Measurements from ENCODE around the gene WDR12. TPM values are rescaled to one million over a fixed set of nuclear protein-coding genes. Genes with fewer than 3 reads are reported as not detected.
"Not testable (repeated sequence)": the region's sequence is repeated elsewhere in the genome, so short reads cannot be mapped to it uniquely, and the experiment has no call there.

WDR12 gene
- total RNA-seq, 2 experiments from 2014 or later, result 38.4 to 91.4 TPM

DNA sequence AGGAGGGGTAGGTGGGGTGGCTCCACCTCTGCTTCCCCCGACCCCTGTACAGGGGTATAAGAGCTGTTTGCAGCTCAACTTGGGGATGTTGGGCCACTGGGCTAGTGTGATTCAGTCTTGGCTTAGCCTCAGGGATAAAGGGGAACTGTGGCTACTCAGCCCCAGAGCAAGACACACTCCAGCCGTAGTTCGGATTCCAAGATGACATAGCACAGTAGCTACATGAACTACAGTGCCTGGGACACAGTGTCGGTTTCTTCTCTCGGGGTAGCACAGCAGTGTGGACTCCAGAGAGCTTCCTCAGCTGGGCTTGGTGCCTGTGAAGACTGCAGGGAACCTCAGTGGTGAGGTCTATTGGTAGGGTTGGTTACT is 21.7 kb upstream of the WDR12 start:
- Histone ChIP-seq H3K79me2 (ENCODE audit: insufficient read depth, low read depth, low read length) (no peaks in the 10 kb centered on the region), H3K9me3 (ENCODE audit: low read length) (no peaks in the 10 kb centered on the region), H3K4me3 (ENCODE audit: low read depth, low read length, poor library complexity, severe bottlenecking) (no peak overlapping the region), H3K4me2 (ENCODE audit: low read length) (no peak overlapping the region), H3K9me2 (ENCODE audit: insufficient read depth, low read length) (no peaks in the 10 kb centered on the region), H3K4me1 (ENCODE audit: insufficient read depth, low read length, poor library complexity, severe bottlenecking) (no peaks in the 10 kb centered on the region), H4K20me1 (ENCODE audit: insufficient read depth, low read length) (no peaks in the 10 kb centered on the region), H3K27ac (ENCODE audit: low read depth, low read length, poor library complexity, severe bottlenecking) (no peak overlapping the region), H3K36me3 (ENCODE audit: insufficient read depth, low read length) (no peaks in the 10 kb centered on the region), H2AFZ (ENCODE audit: low read length) (no peak overlapping the region)
- DNase-seq (ENCODE audit: low spot score), result no peak
- POLR2A ChIA-PET, result interaction anchor here (0.7 kb wide), 1 partner anchor 486 kb away, joined by 3 read pairs; no protein-coding TSS in a partner anchor
- CTCF ChIA-PET (ENCODE audit: unreplicated experiment), result interaction anchor here (1.1 kb wide), 1 partner anchor 435 kb away, joined by 3 read pairs; no protein-coding TSS in a partner anchor
- TF ChIP-seq, protein P1, sequence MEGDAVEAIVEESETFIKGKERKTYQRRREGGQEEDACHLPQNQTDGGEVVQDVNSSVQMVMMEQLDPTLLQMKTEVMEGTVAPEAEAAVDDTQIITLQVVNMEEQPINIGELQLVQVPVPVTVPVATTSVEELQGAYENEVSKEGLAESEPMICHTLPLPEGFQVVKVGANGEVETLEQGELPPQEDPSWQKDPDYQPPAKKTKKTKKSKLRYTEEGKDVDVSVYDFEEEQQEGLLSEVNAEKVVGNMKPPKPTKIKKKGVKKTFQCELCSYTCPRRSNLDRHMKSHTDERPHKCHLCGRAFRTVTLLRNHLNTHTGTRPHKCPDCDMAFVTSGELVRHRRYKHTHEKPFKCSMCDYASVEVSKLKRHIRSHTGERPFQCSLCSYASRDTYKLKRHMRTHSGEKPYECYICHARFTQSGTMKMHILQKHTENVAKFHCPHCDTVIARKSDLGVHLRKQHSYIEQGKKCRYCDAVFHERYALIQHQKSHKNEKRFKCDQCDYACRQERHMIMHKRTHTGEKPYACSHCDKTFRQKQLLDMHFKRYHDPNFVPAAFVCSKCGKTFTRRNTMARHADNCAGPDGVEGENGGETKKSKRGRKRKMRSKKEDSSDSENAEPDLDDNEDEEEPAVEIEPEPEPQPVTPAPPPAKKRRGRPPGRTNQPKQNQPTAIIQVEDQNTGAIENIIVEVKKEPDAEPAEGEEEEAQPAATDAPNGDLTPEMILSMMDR (conservative IDR thresholded peaks at IDR 0.05; ENCODE audit: low read length), result no peak
- TF ChIP-seq EZH2phosphoT487 (IDR thresholded peaks at IDR 0.05; ENCODE audit: borderline replicate concordance, low read depth, low read length), result no peak
- no TSS peak for BruUV-seq (replicated peaks)
- intact Hi-C loops (cut with micrococcal nuclease; ENCODE audit: unreplicated experiment), result no loop called here

DNA sequence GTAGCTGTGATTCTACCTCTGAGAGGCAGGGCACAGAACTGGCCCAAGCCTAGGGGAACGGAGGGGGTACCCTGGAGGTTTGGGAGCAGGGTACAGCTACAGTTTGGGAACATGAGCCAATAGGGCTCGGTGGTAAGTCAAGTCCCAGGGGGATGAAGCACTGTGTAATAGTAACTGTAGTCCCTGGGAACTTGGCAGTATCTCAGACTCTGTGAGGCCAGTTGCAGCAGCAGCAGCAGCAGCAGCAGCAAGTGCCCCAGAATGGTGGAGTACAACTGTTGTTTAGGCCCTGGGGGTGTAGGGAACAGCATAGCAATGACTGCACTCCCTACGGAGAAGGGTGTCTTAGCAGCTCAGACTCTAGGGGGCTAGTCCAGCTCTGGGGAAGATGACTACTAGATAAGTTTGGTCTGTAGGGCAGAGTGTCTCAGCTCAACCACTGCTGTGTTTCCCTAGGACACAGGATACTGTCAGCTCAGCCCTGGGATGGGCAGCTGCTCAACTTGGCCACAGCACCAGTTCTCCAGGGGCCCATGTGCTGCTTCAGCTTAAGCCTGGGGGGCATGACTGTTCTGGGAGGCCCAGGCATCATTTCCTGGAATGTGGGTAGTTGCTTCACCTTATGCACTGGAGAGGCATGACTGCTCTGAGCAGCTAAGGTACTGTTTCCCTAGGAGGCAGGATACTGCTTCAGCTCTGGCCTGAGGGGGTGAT is 21.1 kb upstream of the WDR12 start:
- DNase-seq (ENCODE audit: low spot score), result no peak
- Histone ChIP-seq H3K79me2 (ENCODE audit: insufficient read depth, low read depth, low read length) (no peaks in the 10 kb centered on the region), H4K20me1 (ENCODE audit: insufficient read depth, low read length) (no peaks in the 10 kb centered on the region), H3K4me1 (ENCODE audit: insufficient read depth, low read length, poor library complexity, severe bottlenecking) (no peaks in the 10 kb centered on the region), H3K27ac (ENCODE audit: low read depth, low read length, poor library complexity, severe bottlenecking) (no peak overlapping the region), H3K36me3 (ENCODE audit: insufficient read depth, low read length) (peaks cover 3% of the 10 kb centered on the region; the same call in 1 of the 2 replicates), H3K9me3 (ENCODE audit: low read length) (no peaks in the 10 kb centered on the region), H3K4me2 (ENCODE audit: low read length) (no peak overlapping the region), H2AFZ (ENCODE audit: low read length) (no peak overlapping the region), H3K4me3 (ENCODE audit: low read depth, low read length, poor library complexity, severe bottlenecking) (no peak overlapping the region), H3K9me2 (ENCODE audit: insufficient read depth, low read length) (no peaks in the 10 kb centered on the region)
- TF ChIP-seq, protein P1 (conservative IDR thresholded peaks at IDR 0.05; ENCODE audit: low read length), result no peak
- POLR2A ChIA-PET, result interaction anchor here (0.7 kb wide), 1 partner anchor 486 kb away, joined by 3 read pairs; no protein-coding TSS in a partner anchor
- BruUV-seq (replicated peaks), result no TSS peak
- intact Hi-C loops (cut with micrococcal nuclease; ENCODE audit: unreplicated experiment), result no loop called here
- CTCF ChIA-PET (ENCODE audit: unreplicated experiment), result interaction anchor here (1.1 kb wide), 1 partner anchor 435 kb away, joined by 3 read pairs; no protein-coding TSS in a partner anchor

DNA sequence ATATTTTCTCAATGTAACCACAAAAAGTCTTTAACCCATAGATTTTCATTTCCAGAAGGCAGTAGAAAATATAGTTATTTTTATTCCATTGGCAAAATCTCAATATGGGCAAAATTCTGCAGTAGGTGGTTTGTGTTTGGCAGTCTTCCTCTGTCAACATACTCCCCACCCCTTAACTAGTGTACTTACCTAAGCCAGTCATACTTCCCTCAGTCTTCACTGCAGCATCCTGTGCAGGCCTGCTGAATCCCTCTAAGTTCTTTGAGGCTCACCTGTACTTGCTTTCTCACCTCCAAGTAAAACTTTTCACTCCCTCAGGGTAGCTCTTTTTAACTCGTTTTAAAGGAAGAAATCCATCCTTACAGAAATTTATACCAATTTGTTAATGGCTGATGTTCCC is 7.4 kb upstream of the WDR12 start:
- no peak overlapping the region for H2AFZ ChIP-seq (ENCODE audit: low read length)
- ChIA-PET CTCF (ENCODE audit: unreplicated experiment) (no interaction called here), POLR2A (interaction anchor here (0.5 to 1.8 kb wide), 8 partner anchors 8 to 1760 kb away, joined by 3 to 5 read pairs (median 3); partner anchors contain the start of gene WDR12)
- no peaks in the 10 kb centered on the region for H3K79me2 ChIP-seq (ENCODE audit: insufficient read depth, low read depth, low read length)
- DNase-seq (ENCODE audit: low spot score), result no peak
- H3K4me1 ChIP-seq (ENCODE audit: insufficient read depth, low read length, poor library complexity, severe bottlenecking), result no peaks in the 10 kb centered on the region
- no peak overlapping the region for H3K4me3 ChIP-seq (ENCODE audit: low read depth, low read length, poor library complexity, severe bottlenecking)
- TF ChIP-seq, protein P1 (conservative IDR thresholded peaks at IDR 0.05; ENCODE audit: low read length), result no peak
- no peak for TF ChIP-seq EZH2phosphoT487 (IDR thresholded peaks at IDR 0.05; ENCODE audit: borderline replicate concordance, low read depth, low read length)
- intact Hi-C loops (cut with micrococcal nuclease; ENCODE audit: unreplicated experiment), result loop anchor here (10.0 kb wide), 1 partner anchor 516 kb away; no protein-coding TSS in a partner anchor
- H3K9me2 ChIP-seq (ENCODE audit: insufficient read depth, low read length), result no peaks in the 10 kb centered on the region
- peaks cover under 1% of the 10 kb centered on the region; the same call in 1 of the 2 replicates for H3K36me3 ChIP-seq (ENCODE audit: insufficient read depth, low read length)
- BruUV-seq (replicated peaks), result no TSS peak
- no peak overlapping the region for H3K4me2 ChIP-seq (ENCODE audit: low read length)
- H4K20me1 ChIP-seq (ENCODE audit: insufficient read depth, low read length), result no peaks in the 10 kb centered on the region
- no peaks in the 10 kb centered on the region for H3K9me3 ChIP-seq (ENCODE audit: low read length)
- H3K27ac ChIP-seq (ENCODE audit: low read depth, low read length, poor library complexity, severe bottlenecking), result no peak overlapping the region

DNA sequence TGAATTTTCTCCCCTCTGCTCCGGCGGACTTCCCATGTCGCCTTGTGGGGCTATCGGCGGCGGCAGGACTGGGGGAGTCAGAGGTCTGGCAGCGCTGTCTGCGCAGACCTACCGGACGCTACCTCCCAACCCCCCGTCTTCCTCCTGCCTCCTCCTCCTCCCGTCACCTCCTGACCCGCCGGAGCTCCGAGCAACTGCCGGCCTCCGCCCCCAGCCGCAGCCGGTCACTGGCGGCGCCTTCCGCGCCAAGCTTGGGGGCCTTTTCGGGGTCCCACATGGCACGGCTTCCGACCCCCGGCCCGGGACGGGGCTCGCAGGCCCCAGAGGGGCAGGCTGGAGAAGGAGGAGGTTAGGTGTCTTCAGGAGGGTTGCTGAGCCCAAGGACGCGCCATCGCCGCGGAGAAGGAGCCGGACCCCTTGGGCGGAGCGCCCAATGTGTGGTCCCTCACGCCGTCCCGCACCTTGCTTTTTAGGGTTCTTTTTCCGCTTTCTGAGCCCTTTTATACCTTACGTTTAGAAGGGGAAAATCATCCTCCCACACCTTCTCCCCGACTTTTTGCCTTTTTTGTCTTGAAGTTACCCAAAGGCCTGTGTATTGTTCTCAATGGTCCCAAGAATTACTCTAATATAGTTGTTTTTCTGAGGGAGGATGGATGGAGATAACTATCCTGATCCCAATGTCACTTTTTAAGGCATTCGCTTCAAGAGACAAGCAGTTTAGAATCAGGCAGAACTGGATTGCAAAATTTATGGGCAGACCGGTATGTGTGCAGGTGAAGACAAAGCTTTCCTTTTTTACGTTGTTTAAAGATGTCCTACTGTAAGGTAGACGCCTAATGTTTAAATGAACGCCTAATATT is 1.1 kb upstream of the WDR12 start:
- H3K79me2 ChIP-seq (ENCODE audit: insufficient read depth, low read depth, low read length), result peaks cover 39% of the 10 kb centered on the region
- H3K9me3 ChIP-seq (ENCODE audit: low read length); H3K9me2 ChIP-seq (ENCODE audit: insufficient read depth, low read length); CTCF ChIA-PET (ENCODE audit: unreplicated experiment); BruUV-seq (replicated peaks); DNase-seq (ENCODE audit: low spot score): not testable (repeated sequence)
- H2AFZ ChIP-seq (ENCODE audit: low read length), result peak overlapping the region; percentile 94; the same call in 1 of the 2 replicates
- H3K36me3 ChIP-seq (ENCODE audit: insufficient read depth, low read length), result peaks cover 24% of the 10 kb centered on the region
- H3K4me2 ChIP-seq (ENCODE audit: low read length), result peak overlapping the region; percentile 87
- H4K20me1 ChIP-seq (ENCODE audit: insufficient read depth, low read length), result peaks cover 14% of the 10 kb centered on the region; the same call in 1 of the 2 replicates
- peak overlapping the region; percentile 82 for H3K27ac ChIP-seq (ENCODE audit: low read depth, low read length, poor library complexity, severe bottlenecking)
- POLR2A ChIA-PET, result interaction anchor here (1.5 to 2.1 kb wide), 3 partner anchors 22 to 325 kb away, joined by 6 to 11 read pairs (median 6); partner anchors contain the start of gene ICA1L
- H3K4me3 ChIP-seq (ENCODE audit: low read depth, low read length, poor library complexity, severe bottlenecking), result peak overlapping the region; percentile 88
- peaks cover 20% of the 10 kb centered on the region for H3K4me1 ChIP-seq (ENCODE audit: insufficient read depth, low read length, poor library complexity, severe bottlenecking)
- intact Hi-C loops (cut with micrococcal nuclease; ENCODE audit: unreplicated experiment), result loop anchor here (10.0 kb wide), 1 partner anchor 522 kb away; no protein-coding TSS in a partner anchor

All from OCI-LY7 (cell line).